Adipocyte (in vitro differentiated cells): ENCODE measurements around the gene DHRS13.
"Not testable (repeated sequence)": the region's sequence is repeated elsewhere in the genome, so short reads cannot be mapped to it uniquely, and the experiment has no call there.

Source experiments
- DNase-seq: peaks from one replicate; pipeline ENCODE4 v3.0.0-alpha.2; 2015; ENCODE audit warnings: low read depth
- H3K27me3 ChIP-seq: replicated peaks from 2 replicates; pipeline ENCODE4 v1.7.0; 2013; ENCODE audit warnings: mild to moderate bottlenecking, low read length, moderate library complexity; ENCODE audit not compliant: control insufficient read depth, insufficient read depth
- H3K36me3 ChIP-seq: 2 replicates; pipeline ENCODE4 v1.7.0; 2013; ENCODE audit warnings: low read length, mild to moderate bottlenecking, moderate library complexity; ENCODE audit not compliant: control insufficient read depth, insufficient read depth, severe bottlenecking
- H3K4me1 ChIP-seq: 2 replicates; pipeline ENCODE4 v1.7.0; 2013; ENCODE audit warnings: mild to moderate bottlenecking, low read length, moderate library complexity; ENCODE audit not compliant: control insufficient read depth, insufficient read depth
- H3K4me3 ChIP-seq: 2 replicates; pipeline ENCODE4 v1.7.0; 2013; ENCODE audit warnings: mild to moderate bottlenecking, low read length, moderate library complexity
- H3K9ac ChIP-seq: 2 replicates; pipeline ENCODE4 v1.7.0; 2013; ENCODE audit warnings: mild to moderate bottlenecking, low read length, moderate library complexity
- H3K9me3 ChIP-seq: 2 replicates; pipeline ENCODE4 v1.7.0; 2013; ENCODE audit warnings: mild to moderate bottlenecking, low read length, moderate library complexity; ENCODE audit not compliant: control insufficient read depth

DHRS13 gene

DNA sequence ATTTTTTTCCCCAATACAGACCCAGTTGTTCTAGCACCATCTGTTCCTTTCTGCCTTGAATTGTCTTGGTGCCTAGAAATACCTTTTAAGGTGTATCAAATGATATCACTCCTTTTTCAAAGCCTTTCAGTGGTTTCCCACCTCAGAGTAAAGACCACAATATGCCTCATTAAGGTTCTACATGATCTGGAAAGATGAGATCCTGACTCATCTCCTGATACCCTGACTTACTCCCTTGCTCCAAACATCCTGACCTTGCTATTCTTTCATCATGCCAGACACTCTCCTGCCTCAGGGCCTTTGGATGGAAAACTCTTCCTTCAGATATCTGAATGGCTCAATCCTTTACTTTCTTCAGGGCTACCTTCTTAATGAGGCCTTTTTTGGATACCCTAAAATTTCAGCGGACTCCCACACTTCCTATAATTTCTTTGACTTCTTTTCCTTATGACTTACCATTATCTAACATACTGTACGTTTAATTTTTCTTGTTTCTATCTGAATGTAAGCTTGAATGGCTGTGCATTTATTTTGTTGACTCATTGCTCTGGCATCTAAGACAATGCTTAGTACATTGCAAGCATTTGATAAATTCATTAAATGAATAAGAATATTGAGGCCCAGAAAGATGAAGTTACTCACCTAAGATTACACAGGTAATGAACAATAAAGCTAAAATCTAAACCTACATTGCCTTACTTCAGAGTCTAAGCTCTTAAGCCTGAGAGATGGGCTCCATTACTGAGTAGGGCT lies 24.5 kb downstream of the DHRS13 start:
- H3K4me1 ChIP-seq, result no peaks in the 10 kb centered on the region
- H3K4me3 ChIP-seq, result no peak overlapping the region
- peaks cover 53% of the 10 kb centered on the region for H3K36me3 ChIP-seq
- no peaks in the 10 kb centered on the region for H3K9me3 ChIP-seq
- DNase-seq, result no peak
- no peak overlapping the region for H3K9ac ChIP-seq
- H3K27me3 ChIP-seq, result no peaks in the 10 kb centered on the region

DNA sequence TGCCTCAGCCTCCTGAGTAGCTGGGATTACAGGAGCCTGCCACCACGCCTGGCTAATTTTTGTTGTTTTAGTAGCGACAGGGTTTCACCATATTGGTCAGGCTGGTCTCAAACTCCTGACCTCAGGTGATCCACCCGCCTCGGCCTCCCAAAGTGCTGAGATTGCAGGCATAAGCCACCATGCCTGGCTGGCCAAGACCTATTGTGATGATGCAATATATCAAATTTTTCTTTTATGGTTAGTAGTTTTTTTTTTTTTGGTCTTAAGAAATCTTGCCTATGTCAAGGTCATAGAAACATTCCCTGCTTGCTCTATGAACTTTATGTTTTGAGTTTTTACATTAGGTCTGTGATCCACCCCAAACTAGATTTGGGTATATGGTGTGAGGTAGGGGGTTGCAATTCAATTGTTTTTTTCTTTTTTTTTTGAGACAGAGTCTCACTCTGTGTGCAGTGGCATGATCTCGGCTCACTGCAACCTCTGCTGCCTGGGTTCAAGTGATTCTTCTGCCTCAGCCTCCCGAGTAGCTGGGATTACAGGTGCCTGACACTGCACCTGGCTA lies 25.6 kb downstream of the DHRS13 start:
- H3K36me3 ChIP-seq, result peaks cover 42% of the 10 kb centered on the region
- not testable (repeated sequence) for H3K4me1 ChIP-seq, DNase-seq, H3K27me3 ChIP-seq, H3K9me3 ChIP-seq, H3K4me3 ChIP-seq, H3K9ac ChIP-seq

DNA sequence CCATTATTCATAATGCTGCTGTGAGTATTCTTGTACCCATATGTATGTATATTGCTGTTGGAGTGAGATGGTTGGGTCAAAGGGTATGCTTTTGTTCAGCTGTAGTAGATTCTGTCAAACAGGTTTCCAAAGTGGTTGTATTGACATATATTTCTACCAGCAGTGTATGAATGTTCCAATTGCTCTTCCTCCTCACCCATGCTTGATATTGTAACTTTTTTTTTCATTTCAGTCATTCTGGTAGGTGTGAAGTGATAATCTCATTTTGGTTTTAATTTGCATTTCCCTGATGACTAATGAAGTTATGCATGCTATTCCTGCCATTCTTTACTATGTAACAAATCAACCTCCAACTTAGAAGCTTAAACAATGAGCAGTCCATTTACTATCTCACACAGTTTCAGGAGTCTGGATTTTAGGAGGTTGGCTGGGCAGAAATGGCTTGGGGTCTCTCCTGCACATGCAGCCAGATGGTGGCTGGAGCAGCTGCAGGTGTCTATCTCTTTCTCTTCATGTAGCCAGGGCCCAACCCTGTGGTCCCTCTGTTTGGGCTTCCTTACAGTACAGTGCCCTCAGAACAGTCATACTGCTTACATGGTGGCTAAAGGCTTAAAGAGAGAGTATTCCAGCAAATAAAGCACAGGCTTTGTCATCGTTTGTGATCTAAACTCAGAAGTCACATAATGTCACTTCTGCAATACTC lies 26.9 kb downstream of the DHRS13 start:
- no peak overlapping the region for H3K9ac ChIP-seq
- no peaks in the 10 kb centered on the region for H3K27me3 ChIP-seq
- DNase-seq, result no peak
- H3K4me1 ChIP-seq, result no peaks in the 10 kb centered on the region
- no peaks in the 10 kb centered on the region for H3K9me3 ChIP-seq
- H3K4me3 ChIP-seq, result no peak overlapping the region
- peaks cover 29% of the 10 kb centered on the region for H3K36me3 ChIP-seq

DNA sequence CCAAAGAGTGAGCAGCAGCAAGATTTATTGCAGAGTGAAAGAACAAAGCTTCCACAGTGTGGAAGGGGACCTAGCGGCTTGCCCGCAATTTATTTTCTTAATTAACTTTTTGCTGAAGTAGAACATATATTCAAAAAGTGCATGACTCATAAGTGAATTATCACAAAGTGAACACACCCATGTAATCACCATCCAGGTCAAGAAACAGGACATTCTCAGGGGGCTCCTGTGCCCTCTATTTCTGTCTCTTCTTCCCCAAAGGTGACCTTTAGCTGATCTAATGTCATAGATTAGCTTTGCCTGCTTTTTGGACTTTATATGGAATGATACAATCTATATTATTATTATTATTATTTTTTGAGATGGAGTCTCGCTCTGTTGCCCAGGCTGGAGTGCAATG lies 28.1 kb downstream of the DHRS13 start:
- Histone ChIP-seq H3K4me1 (no peaks in the 10 kb centered on the region), H3K9me3 (no peaks in the 10 kb centered on the region), H3K9ac (no peak overlapping the region), H3K4me3 (no peak overlapping the region), H3K27me3 (no peaks in the 10 kb centered on the region), H3K36me3 (peaks cover 17% of the 10 kb centered on the region)
- DNase-seq, result no peak

DNA sequence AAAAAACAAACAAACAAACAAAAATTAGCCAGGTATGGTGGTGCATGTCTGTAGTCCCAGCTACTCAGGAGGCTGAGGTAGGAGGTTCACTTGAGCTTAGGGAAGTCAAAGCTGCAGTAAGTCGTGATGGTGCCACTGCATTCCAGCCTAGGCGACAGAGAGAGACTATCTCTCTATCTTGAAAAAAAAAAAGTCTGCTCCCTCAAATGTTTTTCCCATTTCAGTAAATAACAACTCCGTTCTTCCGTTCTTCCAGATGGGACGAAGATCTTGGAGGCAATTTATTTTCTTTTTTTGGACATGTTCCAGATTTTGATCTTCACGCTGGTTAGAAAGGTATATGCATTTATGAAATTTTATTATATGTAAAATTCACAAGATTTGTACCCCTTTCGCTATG lies 29.0 kb downstream of the DHRS13 start:
- no peak for DNase-seq
- no peaks in the 10 kb centered on the region for H3K9me3 ChIP-seq
- H3K9ac ChIP-seq, result no peak overlapping the region
- no peaks in the 10 kb centered on the region for H3K27me3 ChIP-seq
- H3K4me1 ChIP-seq, result no peaks in the 10 kb centered on the region
- no peak overlapping the region for H3K4me3 ChIP-seq
- peaks cover 8% of the 10 kb centered on the region for H3K36me3 ChIP-seq

DNA sequence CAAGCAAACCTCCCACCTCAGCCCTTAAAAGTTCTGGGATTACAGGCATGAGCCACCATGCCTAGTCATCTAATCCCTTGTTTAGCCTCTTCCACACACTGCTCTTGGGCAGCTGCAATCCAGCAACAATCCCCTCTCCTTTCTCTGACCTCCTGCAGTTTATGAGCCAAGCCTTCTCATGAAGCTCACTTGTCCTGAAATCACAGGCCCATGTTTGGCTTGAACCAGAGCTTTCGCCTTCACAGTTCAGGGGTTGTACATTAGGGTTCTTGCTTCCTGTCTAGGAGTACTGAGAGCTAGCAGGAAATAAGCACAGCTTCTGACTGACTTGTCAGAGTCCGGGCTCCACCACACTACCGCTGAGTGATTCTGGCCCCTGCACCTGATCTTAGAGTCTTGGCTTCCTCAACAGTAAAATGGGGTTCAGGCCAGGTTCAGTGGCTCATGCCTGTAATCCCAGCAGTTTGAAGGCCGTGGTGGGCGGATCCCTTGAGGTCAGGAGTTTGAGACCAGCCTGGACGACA lies 31.8 kb downstream of the DHRS13 start:
- no peak overlapping the region for H3K9ac ChIP-seq
- H3K4me3 ChIP-seq, result no peak overlapping the region
- no peak for DNase-seq
- H3K27me3 ChIP-seq, result no peaks in the 10 kb centered on the region
- no peaks in the 10 kb centered on the region for H3K9me3 ChIP-seq
- H3K4me1 ChIP-seq, result no peaks in the 10 kb centered on the region
- no peaks in the 10 kb centered on the region for H3K36me3 ChIP-seq

DNA sequence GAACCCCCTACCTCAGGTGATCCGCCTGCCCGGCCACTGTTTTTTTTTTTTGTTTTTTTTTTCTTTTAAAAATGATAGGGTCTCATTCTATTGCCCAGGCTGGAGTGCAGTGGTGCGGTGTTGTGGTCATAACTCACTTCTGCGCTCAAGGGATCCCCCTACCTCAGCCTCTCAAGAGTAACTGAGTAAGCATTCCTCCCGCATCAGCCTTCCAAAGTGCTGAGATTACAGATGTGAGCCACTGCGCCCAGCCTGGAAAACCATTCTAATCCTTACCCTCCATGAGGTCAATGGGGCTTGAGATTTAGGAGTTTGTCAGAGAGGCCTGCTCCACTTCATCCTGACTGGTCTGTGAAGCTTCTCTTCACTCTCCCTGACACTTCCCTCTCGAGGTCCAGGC lies 35.6 kb downstream of the DHRS13 start:
- Histone ChIP-seq H3K4me3 (no peak overlapping the region), H3K9ac (no peak overlapping the region), H3K4me1 (no peaks in the 10 kb centered on the region), H3K36me3 (no peaks in the 10 kb centered on the region), H3K9me3 (no peaks in the 10 kb centered on the region), H3K27me3 (no peaks in the 10 kb centered on the region)
- no peak for DNase-seq

DNA sequence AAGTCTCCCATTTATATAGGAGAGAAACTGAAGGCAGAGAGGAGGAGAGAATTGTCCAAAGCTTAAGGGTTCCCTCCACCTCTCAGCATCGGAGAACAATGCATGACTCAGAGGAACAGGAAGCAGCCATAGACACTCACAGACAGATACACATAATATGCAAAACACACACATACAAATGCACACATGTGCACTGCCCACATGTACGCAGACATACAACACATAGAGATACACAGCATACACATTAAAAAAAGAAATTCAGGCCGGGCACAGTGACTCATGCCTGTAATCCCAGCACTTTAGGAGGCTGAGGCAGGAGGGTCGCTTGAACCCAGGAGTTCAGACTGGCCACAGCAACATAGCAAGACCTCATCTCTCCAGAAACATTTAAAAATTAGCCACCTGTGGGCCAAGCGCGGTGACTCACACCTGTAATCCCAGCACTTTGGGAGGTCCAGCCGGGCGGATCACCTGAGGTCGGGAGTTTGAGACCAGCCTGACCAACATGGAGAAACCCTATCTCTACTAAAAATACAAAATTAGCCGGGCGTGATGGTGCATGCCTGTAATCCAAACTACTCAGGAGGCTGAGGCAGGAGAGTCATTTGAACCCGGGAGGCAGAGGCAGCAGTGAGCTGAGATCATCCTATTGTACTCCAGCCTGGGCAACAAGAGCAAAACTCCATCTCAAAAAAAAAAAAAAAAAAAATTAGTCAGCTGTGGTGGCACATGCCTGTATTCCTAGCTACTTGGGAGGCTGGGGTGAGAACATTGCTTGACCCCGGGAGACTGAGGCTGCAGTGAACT lies 36.7 kb downstream of the DHRS13 start:
- DNase-seq, result no peak
- Histone ChIP-seq H3K4me3 (no peak overlapping the region), H3K27me3 (no peaks in the 10 kb centered on the region), H3K4me1 (no peaks in the 10 kb centered on the region), H3K36me3 (no peaks in the 10 kb centered on the region), H3K9me3 (no peaks in the 10 kb centered on the region), H3K9ac (no peak overlapping the region)

DNA sequence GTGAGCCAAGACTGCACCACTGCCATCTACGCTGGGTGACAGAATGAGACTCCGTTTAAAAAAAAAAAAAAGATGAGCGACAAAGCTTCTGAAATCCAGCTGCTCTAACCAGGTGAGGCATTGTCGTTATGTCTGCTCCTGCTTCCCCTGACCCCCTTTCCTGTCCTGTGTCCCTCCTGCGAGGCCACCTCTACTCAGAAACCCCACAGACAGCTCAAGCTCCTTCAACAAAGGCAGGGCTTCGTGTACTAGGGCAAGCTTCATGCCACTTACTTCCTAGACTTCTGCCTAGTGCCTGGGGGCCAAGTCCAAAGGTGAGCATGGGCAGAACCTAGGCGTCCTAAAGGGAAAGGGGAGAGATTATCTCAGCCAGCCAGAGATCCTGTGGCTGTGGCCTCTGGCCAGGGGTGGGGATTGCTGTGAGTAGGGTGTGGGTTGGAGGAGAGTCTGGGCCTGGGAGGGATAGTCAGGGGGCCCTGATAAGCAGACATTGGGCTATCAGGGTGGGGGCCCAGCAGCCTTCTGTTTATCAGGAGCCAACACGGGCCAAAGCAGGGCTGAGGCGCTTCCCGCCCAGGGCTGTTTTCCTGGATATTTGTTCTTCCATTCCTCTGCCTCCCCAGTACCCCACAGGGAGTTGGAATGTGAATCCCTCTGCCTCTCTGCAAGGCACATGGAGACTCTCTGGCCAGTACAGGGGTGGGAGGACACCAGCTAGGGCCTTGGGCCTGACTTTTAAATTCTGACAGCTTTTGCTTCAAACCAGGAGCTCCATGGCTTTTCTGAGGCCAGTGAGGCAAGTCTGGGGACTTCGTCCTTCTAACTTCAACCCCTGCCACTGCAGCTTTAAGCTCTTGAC lies 37.7 kb downstream of the DHRS13 start:
- H3K9ac ChIP-seq, result no peak overlapping the region
- no peaks in the 10 kb centered on the region for H3K9me3 ChIP-seq
- H3K36me3 ChIP-seq, result peaks cover 6% of the 10 kb centered on the region
- no peaks in the 10 kb centered on the region for H3K27me3 ChIP-seq
- H3K4me1 ChIP-seq, result no peaks in the 10 kb centered on the region
- H3K4me3 ChIP-seq, result no peak overlapping the region
- no peak for DNase-seq

DNA sequence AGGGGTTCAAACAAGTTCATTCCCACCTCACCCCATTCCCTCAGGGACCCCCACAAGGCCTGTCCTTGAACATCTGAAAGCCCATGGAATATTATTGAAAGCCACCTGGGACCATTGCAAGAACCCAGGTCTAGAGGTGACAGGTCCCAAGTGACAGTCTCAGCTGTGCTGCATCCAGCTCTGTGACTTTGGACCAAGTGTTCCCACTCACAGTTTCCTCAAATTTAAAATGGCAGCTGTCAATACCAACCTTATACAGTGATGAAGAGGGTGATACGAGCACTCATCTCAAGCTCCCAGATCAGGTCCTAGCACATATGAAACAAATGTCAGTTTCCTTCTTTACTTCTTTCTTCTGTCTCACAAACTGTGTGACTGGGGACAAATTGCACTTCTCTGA lies 38.9 kb downstream of the DHRS13 start:
- H3K4me3 ChIP-seq, result no peak overlapping the region
- DNase-seq, result no peak
- H3K36me3 ChIP-seq, result peaks cover 11% of the 10 kb centered on the region
- H3K27me3 ChIP-seq, result no peaks in the 10 kb centered on the region
- H3K9me3 ChIP-seq, result no peaks in the 10 kb centered on the region
- H3K9ac ChIP-seq, result no peak overlapping the region
- no peaks in the 10 kb centered on the region for H3K4me1 ChIP-seq
